ENCODE results near the gene ST6GALNAC6. TPM values are rescaled to one million over a fixed set of nuclear protein-coding genes. Genes with fewer than 3 reads are reported as not detected.

Gene ST6GALNAC6
- total RNA-seq, 1 experiment from 2014 or later: 24.5 TPM

- Histone ChIP-seq H3K9me3 (ENCODE audit: control insufficient read depth in 1 of 2, insufficient read depth in 1 of 2, low read depth in 1 of 2, low read length in 2 of 2) (no peaks in the 10 kb centered on the region), H3K9me2 (ENCODE audit: insufficient read depth) (no peaks in the 10 kb centered on the region), H3K36me3 (ENCODE audit: control insufficient read depth in 1 of 2, insufficient read depth in 2 of 2, low read length in 2 of 2) (no peaks in the 10 kb centered on the region), H3K4me3 (replicated peaks in 1 of 2; ENCODE audit: low read depth in 1 of 2, low read length in 2 of 2) (no peak overlapping the region), H3K27me3 (ENCODE audit: insufficient read depth, low read length) (no peaks in the 10 kb centered on the region), H3K27ac (ENCODE audit: low read depth, low read length) (no peak overlapping the region), H3K79me2 (ENCODE audit: insufficient read depth, low read length) (no peaks in the 10 kb centered on the region; the same call in 1 of the 2 replicates), H2AFZ (ENCODE audit: low read depth, low read length, poor library complexity, severe bottlenecking) (no peak overlapping the region), H3K9ac (ENCODE audit: low read length) (peak overlapping the region; percentile 1; the same call in 1 of the 2 replicates), H3K4me2 (ENCODE audit: low read length) (no peak overlapping the region), H3K4me1 (ENCODE audit: control insufficient read depth in 1 of 2, insufficient read depth in 2 of 2, low read length in 2 of 2) (peaks cover 14 to 52% of the 10 kb centered on the region in 2 experiments), H4K20me1 (ENCODE audit: insufficient read depth) (no peaks in the 10 kb centered on the region)
- DNase-seq (ENCODE audit: low read depth, low spot score): no peak
- TF ChIP-seq SIN3A (IDR thresholded peaks at IDR 0.05; ENCODE audit: low read depth): no peak
- no peak for TF ChIP-seq ELF1 (IDR thresholded peaks at IDR 0.05; ENCODE audit: borderline replicate concordance, low read depth)
- TF ChIP-seq FOSL1 (IDR thresholded peaks at IDR 0.05; ENCODE audit: low read depth): no peak
- no peak for TF ChIP-seq POLR2A (IDR thresholded peaks at IDR 0.05; ENCODE audit: borderline replicate concordance, extremely low read depth, insufficient read depth, insufficient read length)
- ChIA-PET POLR2A (interaction anchor here (0.8 kb wide), 1 partner anchor 32 kb away, joined by 3 read pairs; no protein-coding TSS in a partner anchor), RAD21 (ENCODE audit: low non-redundant PET in 1 of 2, low total read pairs in 2 of 2, uncharacterized antibody in 2 of 2, unreplicated experiment in 2 of 2) (no interaction called here), CTCF (interaction anchor here (1.7 kb wide), 1 partner anchor 48 kb away, joined by 6 read pairs; no protein-coding TSS in a partner anchor)
- intact Hi-C loops (cut with micrococcal nuclease): no loop called here
- BruUV-seq (replicated peaks): no TSS peak
- ATAC-seq: no peak
Observed at GRCh38 chr9:127873886-127874285, 25.5 kb downstream of the ST6GALNAC6 start.

GRCh38 chr9:127873223-127873691 lies 26.1 kb downstream of the ST6GALNAC6 start:
- no TSS peak for BruUV-seq (replicated peaks)
- Histone ChIP-seq H3K27me3 (ENCODE audit: insufficient read depth, low read length) (no peaks in the 10 kb centered on the region), H3K79me2 (ENCODE audit: insufficient read depth, low read length) (no peaks in the 10 kb centered on the region; the same call in 1 of the 2 replicates), H3K36me3 (ENCODE audit: control insufficient read depth in 1 of 2, insufficient read depth in 2 of 2, low read length in 2 of 2) (no peaks in the 10 kb centered on the region), H3K4me1 (ENCODE audit: control insufficient read depth in 1 of 2, insufficient read depth in 2 of 2, low read length in 2 of 2) (peaks cover 14 to 51% of the 10 kb centered on the region in 2 experiments), H3K4me2 (ENCODE audit: low read length) (no peak overlapping the region), H3K27ac (ENCODE audit: low read depth, low read length) (no peak overlapping the region), H3K9ac (ENCODE audit: low read length) (no peak overlapping the region), H3K9me2 (ENCODE audit: insufficient read depth) (no peaks in the 10 kb centered on the region), H4K20me1 (ENCODE audit: insufficient read depth) (no peaks in the 10 kb centered on the region), H3K4me3 (replicated peaks in 1 of 2; ENCODE audit: low read depth in 1 of 2, low read length in 2 of 2) (no peak overlapping the region), H3K9me3 (ENCODE audit: control insufficient read depth in 1 of 2, insufficient read depth in 1 of 2, low read depth in 1 of 2, low read length in 2 of 2) (no peaks in the 10 kb centered on the region), H2AFZ (ENCODE audit: low read depth, low read length, poor library complexity, severe bottlenecking) (no peak overlapping the region)
- intact Hi-C loops (cut with micrococcal nuclease): no loop called here
- CTCF ChIA-PET: interaction anchor here (1.7 kb wide), 1 partner anchor 48 kb away, joined by 6 read pairs; no protein-coding TSS in a partner anchor
- POLR2A ChIA-PET: interaction anchor here (0.8 kb wide), 1 partner anchor 33 kb away, joined by 3 read pairs; no protein-coding TSS in a partner anchor
- RAD21 ChIA-PET (ENCODE audit: low non-redundant PET in 1 of 2, low total read pairs in 2 of 2, uncharacterized antibody in 2 of 2, unreplicated experiment in 2 of 2): no interaction called here
- ATAC-seq (no peak), DNase-seq (ENCODE audit: low read depth, low spot score) (no peak)
- TF ChIP-seq CBX3 (IDR thresholded peaks at IDR 0.05; ENCODE audit: low read depth): no peak
- TF ChIP-seq SIN3A (IDR thresholded peaks at IDR 0.05; ENCODE audit: low read depth): no peak
- TF ChIP-seq EGR1 (IDR thresholded peaks at IDR 0.05; ENCODE audit: low read depth): no peak
- TF ChIP-seq SRF (IDR thresholded peaks at IDR 0.05; ENCODE audit: low read depth): no peak
- TF ChIP-seq POLR2AphosphoS5 (IDR thresholded peaks at IDR 0.05; ENCODE audit: low read depth, low read length): no peak
- TF ChIP-seq FOSL1 (IDR thresholded peaks at IDR 0.05; ENCODE audit: low read depth): no peak
- TF ChIP-seq CEBPB (IDR thresholded peaks at IDR 0.05; ENCODE audit: low read depth): no peak
- no peak for TF ChIP-seq JUND (IDR thresholded peaks at IDR 0.05)
- no peak for TF ChIP-seq EZH2phosphoT487 (IDR thresholded peaks at IDR 0.05; ENCODE audit: borderline replicate concordance)
- no peak for TF ChIP-seq CTCF (IDR thresholded peaks at IDR 0.05 in 2 of 3, conservative IDR thresholded peaks at IDR 0.05 in 1 of 3; ENCODE audit: borderline replicate concordance in 1 of 3, insufficient read depth in 1 of 3, low read depth in 2 of 3, low read length in 2 of 3)
- no peak for TF ChIP-seq REST (IDR thresholded peaks at IDR 0.05; ENCODE audit: low read depth)
- no peak for TF ChIP-seq POLR2A (IDR thresholded peaks at IDR 0.05; ENCODE audit: borderline replicate concordance, extremely low read depth, insufficient read depth, insufficient read length)
